ENCODE data around the gene WDFY2. TPM values are rescaled to one million over a fixed set of nuclear protein-coding genes. Genes with fewer than 3 reads are reported as not detected.
A peak's percentile ranks its signal among the peaks of the same experiment; 100 is the strongest.
"Not testable (repeated sequence)": the region's sequence is repeated elsewhere in the genome, so short reads cannot be mapped to it uniquely, and the experiment has no call there.

Gene WDFY2
- total RNA-seq, 4 donors from 2014 or later = 6.0 to 11.3 (median 9.7) TPM

- Histone ChIP-seq H3K4me1 (peaks cover 0 to 18% (median 5%) of the 10 kb centered on the region in 4 donors), H3K27me3 (no peaks in the 10 kb centered on the region), H3K9me3 (no peaks in the 10 kb centered on the region), H3K36me3 (no peaks in the 10 kb centered on the region), H3K4me3 (no peak overlapping the region), H3K27ac (no peak overlapping the region)
- TF ChIP-seq POLR2A (IDR thresholded peaks at IDR 0.05) (no peak), CTCF (IDR thresholded peaks at IDR 0.05) (no peak)
- DNase-seq = no peak
Measured at GRCh38 chr13:51645154-51645650, 60.9 kb downstream of the WDFY2 start.

DNA sequence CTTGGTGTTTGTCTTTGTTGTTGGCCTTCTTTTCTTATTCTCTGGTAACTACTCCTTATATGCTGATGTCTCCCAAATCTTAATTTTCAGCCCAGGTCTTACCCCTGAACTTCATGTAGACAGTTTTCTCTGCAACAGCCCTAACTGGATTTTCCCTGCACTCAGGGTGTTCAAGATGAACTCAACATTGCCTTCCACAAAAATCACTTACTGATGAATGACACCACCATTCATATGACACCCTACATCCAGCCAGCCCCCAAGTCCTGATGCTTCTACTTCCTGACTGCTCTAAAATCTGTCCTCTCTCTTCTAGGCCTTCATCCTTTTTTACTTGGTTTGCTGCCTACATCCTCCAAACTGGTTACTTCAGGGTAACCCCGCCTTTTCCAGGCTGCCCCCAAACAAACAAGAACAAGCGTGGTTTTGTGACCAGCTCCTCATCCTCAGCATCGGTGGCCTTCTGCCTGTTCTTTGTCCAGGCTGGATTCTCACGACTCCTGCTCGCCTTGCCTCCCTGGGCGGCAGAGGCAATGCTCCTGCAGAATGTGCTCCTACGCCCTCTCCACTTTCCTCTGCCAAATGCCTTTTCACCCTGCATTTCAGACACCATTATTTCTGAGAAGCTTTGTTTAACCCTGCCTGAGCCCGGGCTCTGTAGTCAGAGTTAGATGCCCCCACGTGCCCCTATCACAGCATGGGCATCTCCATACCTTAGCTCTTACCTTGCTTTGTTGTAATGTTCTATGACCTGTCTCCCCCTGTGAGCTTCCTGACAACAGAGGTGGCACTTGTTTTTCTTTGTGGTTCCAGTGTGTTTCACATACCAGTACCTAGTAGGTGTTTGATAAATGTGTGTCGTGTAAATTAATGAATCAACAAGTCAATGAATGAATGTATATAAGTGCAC, 61.8 kb downstream of the WDFY2 start:
- no peak for DNase-seq
- Histone ChIP-seq H3K36me3 (no peaks in the 10 kb centered on the region), H3K4me3 (no peak overlapping the region), H3K9me3 (no peaks in the 10 kb centered on the region), H3K4me1 (peaks cover 0 to 18% (median 5%) of the 10 kb centered on the region in 4 donors), H3K27ac (peak overlapping the region in 1 of 4 donors; percentile 12), H3K27me3 (no peaks in the 10 kb centered on the region)
- TF ChIP-seq POLR2A (IDR thresholded peaks at IDR 0.05) (no peak), CTCF (IDR thresholded peaks at IDR 0.05) (no peak)

- Histone ChIP-seq H3K4me1 (peaks cover 0 to 18% (median 5%) of the 10 kb centered on the region in 4 donors), H3K4me3 (no peak overlapping the region), H3K36me3 (no peaks in the 10 kb centered on the region), H3K9me3 (no peaks in the 10 kb centered on the region), H3K27me3 (no peaks in the 10 kb centered on the region), H3K27ac (no peak overlapping the region)
- no peak for DNase-seq
- TF ChIP-seq POLR2A (IDR thresholded peaks at IDR 0.05) = no peak
- TF ChIP-seq CTCF (IDR thresholded peaks at IDR 0.05) = no peak
Measured at GRCh38 chr13:51647067-51647466, 62.8 kb downstream of the WDFY2 start.

DNA sequence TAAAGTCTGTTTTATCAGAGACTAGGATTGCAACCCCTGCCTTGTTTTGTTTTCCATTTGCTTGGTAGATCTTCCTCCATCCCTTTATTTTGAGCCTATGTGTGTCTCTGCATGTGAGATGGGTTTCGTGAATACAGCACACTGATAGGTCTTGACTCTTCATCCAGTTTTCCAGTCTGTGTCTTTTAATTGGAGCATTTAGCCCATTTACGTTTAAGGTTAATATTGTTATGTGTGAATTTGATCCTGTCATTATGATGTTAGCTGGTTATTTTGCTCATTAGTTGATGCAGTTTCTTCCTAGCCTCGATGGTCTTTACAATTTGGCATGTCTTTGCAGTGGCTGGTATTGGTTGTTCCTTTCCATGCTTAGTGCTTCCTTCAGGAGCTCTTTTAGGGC, 67.9 kb downstream of the WDFY2 start:
- not testable (repeated sequence) for H3K27me3 ChIP-seq, H3K4me1 ChIP-seq, H3K27ac ChIP-seq, DNase-seq, H3K36me3 ChIP-seq, H3K9me3 ChIP-seq, H3K4me3 ChIP-seq

- Histone ChIP-seq H3K4me1 (no peaks in the 10 kb centered on the region), H3K27me3 (no peaks in the 10 kb centered on the region), H3K9me3 (no peaks in the 10 kb centered on the region), H3K27ac (no peak overlapping the region), H3K36me3 (no peaks in the 10 kb centered on the region), H3K4me3 (no peak overlapping the region)
- DNase-seq = no peak
- no peak for TF ChIP-seq CTCF (IDR thresholded peaks at IDR 0.05)
- TF ChIP-seq POLR2A (IDR thresholded peaks at IDR 0.05) = no peak
Measured at GRCh38 chr13:51659276-51660127, 75.2 kb downstream of the WDFY2 start.

- H3K27ac ChIP-seq = no peak overlapping the region
- H3K27me3 ChIP-seq = no peaks in the 10 kb centered on the region
- no peak overlapping the region for H3K4me3 ChIP-seq
- TF ChIP-seq POLR2A (IDR thresholded peaks at IDR 0.05) (no peak), CTCF (IDR thresholded peaks at IDR 0.05) (no peak)
- no peaks in the 10 kb centered on the region for H3K4me1 ChIP-seq
- H3K9me3 ChIP-seq = no peaks in the 10 kb centered on the region
- no peaks in the 10 kb centered on the region for H3K36me3 ChIP-seq
- DNase-seq = no peak
Measured at GRCh38 chr13:51660813-51661212, 76.6 kb downstream of the WDFY2 start.
